Liver (tissue), 9 donors: Measurements from ENCODE around the gene MUC2. TPM values are rescaled to one million over a fixed set of nuclear protein-coding genes. Genes with fewer than 3 reads are reported as not detected.

Experiments
- DNase-seq: peaks from one replicate; pipeline ENCODE4 v3.0.0-alpha.2; 2017; ENCODE audit warnings: low spot score
- H3K27ac ChIP-seq, 2 donors: one replicate each; pipeline ENCODE4 v1.7.0; 2013; ENCODE audit warnings: inconsistent platforms in 2 of 2, low read length in 2 of 2, control low read depth in 1 of 2, low read depth in 1 of 2, mild to moderate bottlenecking in 1 of 2
- H3K27me3 ChIP-seq, 4 donors: one replicate each; pipeline versions ENCODE4 v1.6.1 to v1.7.0; 2013; ENCODE audit warnings: low read length in 3 of 4, inconsistent platforms in 1 of 4, mild to moderate bottlenecking in 1 of 4, moderate library complexity in 1 of 4; ENCODE audit not compliant: control insufficient read depth in 4 of 4, insufficient read depth in 4 of 4
- H3K36me3 ChIP-seq, 4 donors: one replicate each; pipeline versions ENCODE4 v1.6.1 to v1.7.0; 2013; ENCODE audit warnings: low read length in 3 of 4, mild to moderate bottlenecking in 3 of 4, low read depth in 1 of 4, moderate library complexity in 1 of 4; ENCODE audit not compliant: control insufficient read depth in 4 of 4, insufficient read depth in 3 of 4
- H3K4me1 ChIP-seq, 4 donors: one replicate each; pipeline versions ENCODE4 v1.6.1 to v1.7.0; 2013; ENCODE audit warnings: low read length in 3 of 4, mild to moderate bottlenecking in 3 of 4, moderate library complexity in 1 of 4; ENCODE audit not compliant: control insufficient read depth in 4 of 4, insufficient read depth in 4 of 4
- H3K4me3 ChIP-seq, 3 donors: one replicate each; pipeline versions ENCODE4 v1.6.1 to v1.7.0; 2013; ENCODE audit warnings: low read length in 3 of 3, control low read depth in 1 of 3, low read depth in 1 of 3, mild to moderate bottlenecking in 1 of 3
- H3K9ac ChIP-seq, 2 donors: one replicate each; pipeline ENCODE4 v1.7.0; 2013; ENCODE audit warnings: low read length in 2 of 2, mild to moderate bottlenecking in 2 of 2, moderate library complexity in 2 of 2, control low read depth in 1 of 2, low read depth in 1 of 2
- H3K9me3 ChIP-seq, 4 donors: one replicate each; pipeline versions ENCODE4 v1.6.1 to v1.7.0; 2013; ENCODE audit warnings: low read length in 3 of 4; ENCODE audit not compliant: control insufficient read depth in 4 of 4
- ATF3 ChIP-seq: IDR thresholded peaks from 2 replicates; pipeline ENCODE4 v1.6.1; 2016; ENCODE audit warnings: antibody characterized with exemption
- CTCF ChIP-seq: fragments of 150-350 bp; IDR thresholded peaks from 2 replicates; pipeline ENCODE4 v1.5.1; 2017; ENCODE audit warnings: improper control_type of control experiment, low read depth, low read length; ENCODE audit not compliant: missing input control
- FOXA1 ChIP-seq: IDR thresholded peaks from 2 replicates; pipeline ENCODE4 v1.6.1; 2016; ENCODE audit warnings: antibody characterized with exemption
- FOXA2 ChIP-seq: IDR thresholded peaks from 2 replicates; pipeline ENCODE4 v1.6.1; 2016; ENCODE audit warnings: antibody characterized with exemption
- HNF4A ChIP-seq, 2 donors: conservative IDR thresholded peaks; 2 replicates each; pipeline ENCODE4 v1.6.1; 2016; ENCODE audit warnings: antibody characterized with exemption in 2 of 2, mild to moderate bottlenecking in 2 of 2
- HNF4G ChIP-seq: IDR thresholded peaks from 2 replicates; pipeline ENCODE4 v1.6.1; 2016; ENCODE audit warnings: antibody characterized with exemption
- JUND ChIP-seq, 2 donors: IDR thresholded peaks; 2 replicates each; pipeline ENCODE4 v1.6.1; 2016; ENCODE audit warnings: antibody characterized with exemption in 2 of 2
- NR2F2 ChIP-seq: IDR thresholded peaks from 2 replicates; pipeline ENCODE4 v1.6.1; 2016; ENCODE audit warnings: antibody characterized with exemption
- RAD21 ChIP-seq, 2 donors: IDR thresholded peaks; 2 replicates each; pipeline ENCODE4 v1.6.1; 2016; ENCODE audit warnings: antibody characterized with exemption in 2 of 2, mild to moderate bottlenecking in 2 of 2
- REST ChIP-seq: IDR thresholded peaks from 2 replicates; pipeline ENCODE4 v1.6.1; 2016; ENCODE audit warnings: antibody characterized with exemption, mild to moderate bottlenecking
- RXRA ChIP-seq, 2 donors: IDR thresholded peaks; 2 replicates each; pipeline ENCODE4 v1.6.1; 2017 to 2018; ENCODE audit warnings: antibody characterized with exemption in 2 of 2, mild to moderate bottlenecking in 1 of 2
- SP1 ChIP-seq: IDR thresholded peaks from 2 replicates; pipeline ENCODE4 v1.6.1; 2018; ENCODE audit warnings: antibody characterized with exemption, mild to moderate bottlenecking
- TAF1 ChIP-seq: conservative IDR thresholded peaks from 2 replicates; pipeline ENCODE4 v1.6.1; 2016; ENCODE audit warnings: antibody characterized with exemption, mild to moderate bottlenecking
- YY1 ChIP-seq: IDR thresholded peaks from 2 replicates; pipeline ENCODE4 v1.6.1; 2016; ENCODE audit warnings: antibody characterized with exemption, mild to moderate bottlenecking
- ZBTB33 ChIP-seq: IDR thresholded peaks from 2 replicates; pipeline ENCODE4 v1.6.1; 2016; ENCODE audit warnings: antibody characterized with exemption
- WGBS: extraction: QIAGEN DNeasy Blood & Tissue Kit; methylation state at CpG from one replicate; pipeline ENCODE4 v1.1.7; 2013; 5-methylcytosine and 5-hydroxymethylcytosine counted together
- polyA plus RNA-seq, 2 donors: library from polyadenylated mRNA; stranded (reverse) in 1 of 2; unstranded in 1 of 2; fragments of 200-250 nt in 1 of 2; fragments of >200 nt in 1 of 2; fragmentation: Nextera tagmentation in 1 of 2; extraction: Ambion mirVana in 1 of 2; gene quantifications; one replicate each; pipeline versions ENCODE4 v1.2.1 to v1.2.3, GENCODE V29; 2013 to 2015
- total RNA-seq, 2 donors: library from RNA; depleted of rRNA; stranded (reverse); fragments of >200 nt; gene quantifications; one replicate each; pipeline ENCODE4 v1.2.3, GENCODE V29; 2014
- TF ChIP-seq, protein P1 (sequence below): IDR thresholded peaks from 2 replicates; pipeline ENCODE4 v1.6.1; 2016; ENCODE audit warnings: antibody characterized with exemption
- donor health status: healthy.
- donor health status: healthy.
- donor health status: healthy.
- donor health status: healthy.
- donor health status: healthy.

Gene MUC2
- total and polyA plus RNA-seq, 4 donors, result under 0.01 TPM; not detected in 3

DNA sequence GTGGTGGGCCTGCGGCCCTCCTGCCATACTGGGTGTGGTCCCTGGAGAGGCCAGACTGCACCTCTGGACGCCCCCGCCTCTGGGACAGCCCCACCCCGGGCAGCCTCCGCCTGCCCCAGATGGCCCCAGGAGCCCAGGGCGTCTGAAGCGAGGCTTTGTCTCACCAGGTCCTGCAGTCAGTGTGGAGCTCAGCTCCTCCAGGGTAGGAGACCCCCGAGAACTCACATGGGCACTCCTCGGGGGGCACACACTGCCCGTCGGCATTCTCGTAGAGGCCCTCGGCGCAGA is 48.6 kb upstream of the MUC2 start:
- Histone ChIP-seq H3K9me3 (no peaks in the 10 kb centered on the region), H3K36me3 (peaks cover 0 to 2% (median 0%) of the 10 kb centered on the region in 4 donors), H3K27ac (no peak overlapping the region), H3K4me1 (no peaks in the 10 kb centered on the region), H3K4me3 (no peak overlapping the region), H3K9ac (no peak overlapping the region), H3K27me3 (no peaks in the 10 kb centered on the region)
- TF ChIP-seq HNF4A (conservative IDR thresholded peaks at IDR 0.05), result no peak
- no peak for TF ChIP-seq TAF1
- TF ChIP-seq, protein P1, sequence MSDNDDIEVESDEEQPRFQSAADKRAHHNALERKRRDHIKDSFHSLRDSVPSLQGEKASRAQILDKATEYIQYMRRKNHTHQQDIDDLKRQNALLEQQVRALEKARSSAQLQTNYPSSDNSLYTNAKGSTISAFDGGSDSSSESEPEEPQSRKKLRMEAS, result no peak
- TF ChIP-seq SP1, result no peak
- no peak for TF ChIP-seq FOXA2
- no peak for TF ChIP-seq RXRA (IDR thresholded peaks at IDR 0.05)
- TF ChIP-seq YY1, result no peak
- TF ChIP-seq CTCF, result no peak
- TF ChIP-seq ATF3, result no peak
- no peak for TF ChIP-seq REST
- no peak for TF ChIP-seq RAD21 (IDR thresholded peaks at IDR 0.05)
- TF ChIP-seq JUND (IDR thresholded peaks at IDR 0.05), result no peak
- 89% methylated on average over 14 of the region's 14 CpGs for WGBS
- no peak for DNase-seq

DNA sequence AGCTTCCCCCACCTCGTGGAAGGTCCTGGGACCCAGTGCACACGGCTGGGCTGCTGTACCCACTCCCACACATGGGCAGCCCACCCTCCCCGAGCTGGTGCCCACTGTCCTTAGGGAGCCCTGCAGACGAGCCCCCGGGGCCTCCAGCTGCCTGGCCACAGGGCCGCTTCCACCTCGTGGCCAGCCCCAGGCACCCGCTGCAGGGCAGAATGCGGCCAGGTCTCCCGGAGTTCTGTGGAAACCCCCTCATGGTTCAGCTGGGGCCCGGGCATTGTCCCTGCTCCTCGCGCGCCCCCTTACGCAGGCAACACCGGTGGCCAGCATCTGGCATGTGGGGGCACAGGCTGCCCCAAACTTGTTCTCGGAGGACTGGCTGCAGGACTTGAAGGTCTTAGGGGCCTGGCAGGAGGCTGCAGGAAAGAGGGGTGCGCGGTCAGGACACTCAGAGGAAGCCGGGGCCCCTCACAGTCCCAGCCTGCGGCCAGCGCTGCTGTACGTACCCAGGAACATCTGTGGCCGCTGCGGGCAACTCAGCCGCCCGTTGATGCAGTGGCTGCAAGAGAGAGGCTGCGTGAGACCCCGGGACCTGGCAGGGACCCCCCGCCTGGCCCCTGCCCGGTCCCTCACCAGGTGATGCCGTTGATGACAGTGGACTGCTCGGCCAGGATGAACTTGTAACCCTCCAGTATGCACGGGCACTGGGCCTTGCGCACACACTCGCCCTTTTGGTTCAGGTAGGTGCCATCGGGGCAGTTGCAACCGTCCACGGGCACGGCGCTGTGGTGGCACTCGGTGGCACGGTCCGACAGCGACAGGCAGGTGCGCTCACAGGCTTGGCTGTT is 47.8 kb upstream of the MUC2 start:
- Histone ChIP-seq H3K4me1 (no peaks in the 10 kb centered on the region), H3K27me3 (no peaks in the 10 kb centered on the region), H3K27ac (no peak overlapping the region), H3K9ac (no peak overlapping the region), H3K9me3 (no peaks in the 10 kb centered on the region), H3K4me3 (no peak overlapping the region), H3K36me3 (peaks cover 0 to 2% (median 0%) of the 10 kb centered on the region in 4 donors)
- 86% methylated on average over 46 of the region's 46 CpGs for WGBS
- DNase-seq, result no peak
- TF ChIP-seq RXRA (IDR thresholded peaks at IDR 0.05), result no peak
- TF ChIP-seq CTCF, result no peak
- TF ChIP-seq FOXA1, result no peak
- TF ChIP-seq JUND (IDR thresholded peaks at IDR 0.05), result no peak
- no peak for TF ChIP-seq SP1
- TF ChIP-seq ATF3, result no peak
- TF ChIP-seq NR2F2, result no peak
- TF ChIP-seq HNF4A (conservative IDR thresholded peaks at IDR 0.05), result no peak
- TF ChIP-seq HNF4G, result no peak
- TF ChIP-seq ZBTB33, result no peak
- TF ChIP-seq RAD21 (IDR thresholded peaks at IDR 0.05), result no peak
